HG03520 (cell line): ENCODE measurements around the gene HOXB5.

Source experiments
- ATAC-seq: cut with Tn5 transposase; IDR thresholded peaks from one replicate; pipeline ENCODE4 v1.9.1; 2021; ENCODE audit warnings: mild to moderate bottlenecking, moderate library complexity; ENCODE audit not compliant: unreplicated experiment

The HOXB5 gene

GRCh38 chr17:48564188-48565021, 29.2 kb downstream of the HOXB5 start:
- no peak for ATAC-seq

GRCh38 chr17:48563867-48564187, 29.8 kb downstream of the HOXB5 start:
- no peak for ATAC-seq

DNA sequence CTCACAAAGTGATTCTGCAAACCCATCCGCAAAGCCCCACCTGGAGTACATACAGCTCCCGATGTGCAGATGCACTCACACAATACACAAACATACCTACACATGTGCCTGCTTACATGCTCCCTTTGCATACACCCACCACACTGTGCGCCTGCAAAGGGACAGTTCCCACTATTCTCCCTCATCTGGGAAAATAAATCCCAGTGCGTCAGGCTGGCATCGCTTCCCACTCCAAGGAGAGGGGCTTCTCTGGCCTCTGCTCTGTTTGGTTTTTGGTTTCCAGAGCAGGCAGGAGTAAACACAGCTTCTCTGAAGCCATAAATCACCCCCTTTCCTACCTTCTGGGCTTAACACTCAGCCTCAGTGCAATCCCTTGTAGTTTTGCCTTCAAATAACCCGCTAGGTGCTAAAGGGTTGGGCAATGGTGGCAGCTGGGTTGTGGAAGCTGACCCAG, 30.2 kb downstream of the HOXB5 start:
- no peak for ATAC-seq

- ATAC-seq = no peak
Measured at GRCh38 chr17:48562934-48563333, 30.6 kb downstream of the HOXB5 start.

DNA sequence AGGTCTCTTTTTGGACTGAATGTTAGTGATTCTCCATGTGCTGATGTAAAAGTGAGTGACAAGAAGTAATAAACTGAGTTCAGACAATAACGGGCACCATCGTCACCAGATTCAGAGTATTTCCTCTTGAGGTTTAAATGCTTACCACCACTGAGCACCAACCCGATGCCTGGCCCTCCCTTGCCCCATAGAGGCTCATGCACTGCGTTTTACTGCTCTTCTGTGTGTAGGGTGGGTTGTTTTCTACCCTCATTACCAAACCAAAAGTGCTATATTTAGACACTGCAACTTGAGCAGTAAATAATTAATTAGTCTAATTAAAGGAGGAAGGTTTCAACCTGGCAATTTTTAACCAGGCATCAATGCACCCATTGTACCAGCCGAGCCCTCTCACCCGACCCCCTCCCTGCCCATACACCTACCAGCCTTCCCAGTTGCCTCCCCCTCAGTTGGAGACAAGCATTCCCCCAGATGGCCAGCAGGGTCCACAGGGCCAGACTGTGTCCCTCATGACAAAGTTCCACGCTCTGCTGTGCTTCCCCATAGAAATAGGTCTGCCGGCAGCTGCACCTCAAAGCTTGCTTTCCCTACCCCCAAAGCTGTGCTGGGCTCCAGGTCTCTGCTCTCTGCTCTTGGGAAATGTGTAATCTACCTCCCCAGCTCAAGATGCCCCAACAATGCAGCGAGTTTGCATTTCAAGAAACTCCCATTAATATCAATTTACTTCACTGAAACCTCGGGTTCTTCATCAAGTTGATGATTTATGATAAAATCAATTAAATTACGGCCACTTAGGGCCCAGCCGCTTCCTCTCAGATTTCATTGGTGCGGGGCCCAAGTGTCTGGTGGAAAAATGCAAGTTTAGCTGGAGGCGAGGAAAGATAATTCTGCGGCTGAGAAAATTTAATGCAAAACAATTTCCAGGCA, 31.4 kb downstream of the HOXB5 start:
- ATAC-seq = no peak

GRCh38 chr17:48559840-48560817, 33.5 kb downstream of the HOXB5 start:
- ATAC-seq = no peak

GRCh38 chr17:48559122-48559839, 34.3 kb downstream of the HOXB5 start:
- no peak for ATAC-seq

GRCh38 chr17:48558831-48559121, 34.8 kb downstream of the HOXB5 start:
- no peak for ATAC-seq

DNA sequence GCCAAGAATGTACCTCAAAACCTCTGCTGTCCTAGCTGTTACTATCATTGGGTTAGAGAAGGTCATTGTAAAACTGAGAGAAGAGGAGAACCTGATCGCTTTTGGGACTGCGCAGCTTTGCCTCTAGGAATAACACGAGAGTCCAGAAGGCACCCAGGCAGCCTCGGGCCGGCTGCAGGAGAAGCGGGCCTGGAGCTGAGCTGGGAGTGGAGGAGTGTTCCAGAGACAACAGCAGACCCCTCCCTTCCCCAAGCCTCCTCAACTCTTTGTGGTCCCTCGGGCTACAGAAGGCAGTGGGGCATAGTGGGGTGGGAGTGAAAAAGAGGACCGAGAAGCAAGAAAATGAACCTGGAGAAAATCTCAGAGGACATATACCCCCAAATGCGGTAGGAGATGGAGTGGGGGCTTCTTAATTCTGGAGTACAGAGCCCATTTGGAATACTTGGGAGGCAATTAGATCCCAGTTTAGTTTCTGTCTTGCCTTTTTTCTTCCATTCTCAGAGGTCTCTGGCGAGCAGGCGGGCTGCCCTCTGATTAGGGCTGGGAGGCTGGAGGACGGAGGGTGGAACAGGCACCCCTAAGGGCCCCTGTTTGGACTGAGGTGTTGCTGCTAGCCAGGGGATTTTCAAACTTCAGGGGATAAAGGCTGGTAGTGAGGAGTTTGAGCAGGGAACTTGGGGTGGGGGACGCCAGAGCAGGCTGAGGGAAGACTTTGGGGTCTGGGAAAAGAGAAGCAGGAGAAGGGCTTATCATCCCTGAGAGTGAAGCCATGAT, 35.3 kb downstream of the HOXB5 start:
- no peak for ATAC-seq

DNA sequence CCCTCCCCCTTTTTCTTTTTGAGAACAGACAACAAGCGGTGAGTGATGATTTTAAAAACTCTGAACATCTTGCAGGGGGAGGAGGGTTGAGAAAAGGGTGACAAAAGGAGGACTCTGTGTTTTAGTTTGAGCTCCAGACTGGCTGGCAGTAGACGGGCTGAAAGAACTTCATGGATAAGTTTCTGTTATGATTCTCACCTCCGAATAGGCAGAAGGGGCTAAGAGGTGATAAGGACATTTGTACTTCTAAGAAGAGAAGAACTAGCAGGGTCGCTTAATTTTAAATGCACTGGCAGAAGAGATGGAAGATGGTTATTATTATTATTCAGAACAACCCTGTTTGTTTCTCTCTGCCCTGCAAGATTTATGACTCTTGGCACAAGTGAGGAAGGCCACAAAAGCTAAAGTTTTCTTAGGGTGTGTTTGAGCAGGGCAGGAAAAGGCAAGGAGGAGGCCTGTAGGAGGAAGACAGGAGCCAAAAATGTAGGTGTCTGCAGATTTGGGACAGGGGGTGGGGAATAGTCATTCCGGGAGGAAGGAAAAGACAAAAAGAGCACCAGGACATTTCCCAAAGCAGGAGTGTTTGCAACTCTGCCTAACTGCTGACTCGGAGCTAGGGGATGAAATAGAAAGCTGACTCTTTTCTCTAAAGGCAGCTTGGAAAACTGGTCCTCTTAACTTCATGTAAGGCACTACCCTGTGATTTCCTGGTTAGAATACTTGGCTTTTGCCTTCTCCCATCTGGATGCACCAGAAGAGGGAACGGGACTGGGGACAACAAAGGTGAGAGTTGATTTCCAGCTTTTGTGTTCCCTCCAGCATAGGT, 36.8 kb downstream of the HOXB5 start:
- no peak for ATAC-seq

- no peak for ATAC-seq
Measured at GRCh38 chr17:48556229-48556575, 37.4 kb downstream of the HOXB5 start.

- no peak for ATAC-seq
Measured at GRCh38 chr17:48555258-48556228, 38.0 kb downstream of the HOXB5 start.

DNA sequence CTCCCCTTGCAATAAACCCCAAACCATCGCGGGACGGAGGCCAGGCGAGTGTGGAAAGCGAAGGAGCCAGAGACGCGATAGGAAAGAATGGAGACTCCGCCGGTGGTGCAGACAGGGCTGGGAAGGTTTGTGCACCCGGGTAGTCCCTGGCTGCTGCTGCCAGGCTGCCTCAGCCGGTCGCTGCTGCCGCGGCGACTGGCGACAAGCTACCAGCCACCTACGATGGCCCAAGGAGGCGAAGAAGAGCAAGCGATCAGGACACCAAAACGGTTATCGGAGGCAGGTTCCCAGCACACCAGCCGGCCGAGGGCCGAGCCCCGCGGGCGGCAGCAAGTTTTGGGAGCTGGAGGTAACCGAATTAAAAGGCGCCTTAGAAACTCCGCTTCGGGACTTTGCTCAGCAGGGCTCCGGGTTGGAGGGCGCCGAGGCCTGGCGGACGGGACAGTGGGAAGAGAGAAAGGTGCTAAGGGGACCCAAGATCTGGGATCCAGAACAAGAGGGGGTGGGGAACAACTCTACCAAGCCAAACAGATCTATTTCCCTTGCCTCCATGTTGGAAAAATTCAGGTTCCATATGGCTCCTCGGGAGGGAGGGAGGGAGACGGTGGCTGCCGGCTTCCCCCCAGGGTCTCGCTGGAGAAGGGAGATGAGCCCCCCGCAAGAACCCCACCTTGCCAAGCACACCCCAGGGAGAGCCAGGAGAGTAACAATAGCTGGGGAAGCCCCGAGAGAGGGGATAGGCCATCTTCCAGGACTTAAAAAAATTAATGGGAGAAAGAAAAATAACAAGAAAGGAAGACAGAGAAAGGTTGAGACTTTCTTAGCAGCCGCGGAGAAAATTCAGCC, 38.9 kb downstream of the HOXB5 start:
- no peak for ATAC-seq

DNA sequence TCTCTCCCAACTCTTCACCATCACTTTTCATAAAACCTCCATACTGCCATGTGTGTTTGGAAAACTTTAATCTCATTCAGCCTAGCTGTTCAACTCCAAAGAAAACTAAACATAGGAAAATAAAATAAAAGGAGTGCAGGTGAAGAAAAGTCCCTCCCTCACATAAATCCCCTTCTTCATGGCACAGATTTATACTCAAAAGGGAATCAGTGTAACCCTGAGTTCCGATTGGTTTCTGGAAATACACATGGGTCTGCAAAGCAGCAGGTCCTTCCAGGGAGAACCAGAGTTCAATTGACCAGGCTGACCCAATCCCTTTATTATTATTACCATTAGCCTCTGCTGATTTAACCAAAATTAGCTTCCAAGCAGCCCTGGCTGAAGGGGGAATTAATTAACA, 39.8 kb downstream of the HOXB5 start:
- no peak for ATAC-seq

- ATAC-seq = no peak
Measured at GRCh38 chr17:48553190-48553547, 40.4 kb downstream of the HOXB5 start.

- no peak for ATAC-seq
Measured at GRCh38 chr17:48552466-48553189, 41.0 kb downstream of the HOXB5 start.
